Ectodermal cell (in vitro differentiated cells): ENCODE data around the gene ACOX1.

ENCODE experiments used
- H3K27ac ChIP-seq: 2 replicates; pipeline ENCODE4 v1.7.0; 2013; ENCODE audit warnings: mild to moderate bottlenecking, low read depth, low read length; ENCODE audit not compliant: insufficient read depth, poor library complexity, severe bottlenecking
- H3K27me3 ChIP-seq: 2 replicates; pipeline ENCODE4 v1.7.0; 2013; ENCODE audit warnings: mild to moderate bottlenecking, low read length; ENCODE audit not compliant: insufficient read depth, control insufficient read depth, poor library complexity, severe bottlenecking
- H3K36me3 ChIP-seq: one replicate; pipeline ENCODE4 v1.7.0; 2013; ENCODE audit warnings: low read length; ENCODE audit not compliant: control insufficient read depth, insufficient read depth
- H3K4me1 ChIP-seq: one replicate; pipeline ENCODE4 v1.7.0; 2013; ENCODE audit warnings: low read length; ENCODE audit not compliant: control insufficient read depth, insufficient read depth
- H3K4me3 ChIP-seq: 2 replicates; pipeline ENCODE4 v1.7.0; 2013; ENCODE audit warnings: low read depth, low read length, control low read depth; ENCODE audit not compliant: insufficient read depth
- H3K9me3 ChIP-seq: 2 replicates; pipeline ENCODE4 v1.7.0; 2013; ENCODE audit warnings: mild to moderate bottlenecking, low read length, moderate library complexity; ENCODE audit not compliant: control insufficient read depth
- WGBS, 2 experiments: methylation state at CpG; one replicate each; pipeline ENCODE4 v1.1.7; 2013; ENCODE audit warnings: missing lambda C conversion rate in 2 of 2; 5-methylcytosine and 5-hydroxymethylcytosine counted together

Gene ACOX1

GRCh38 chr17:76008630-76009425 is 29.9 kb upstream of the ACOX1 start:
- no peak overlapping the region for H3K27ac ChIP-seq
- 94 to 95% methylated on average over 56 of the region's 56 CpGs for WGBS, 2 experiments
- no peaks in the 10 kb centered on the region for H3K27me3 ChIP-seq
- H3K9me3 ChIP-seq, result no peaks in the 10 kb centered on the region
- H3K4me3 ChIP-seq, result no peak overlapping the region
- no peaks in the 10 kb centered on the region for H3K36me3 ChIP-seq
- H3K4me1 ChIP-seq, result no peaks in the 10 kb centered on the region

GRCh38 chr17:76008208-76008607 is 29.2 kb upstream of the ACOX1 start:
- Histone ChIP-seq H3K9me3 (no peaks in the 10 kb centered on the region), H3K27me3 (no peaks in the 10 kb centered on the region), H3K27ac (no peak overlapping the region), H3K36me3 (no peaks in the 10 kb centered on the region), H3K4me1 (no peaks in the 10 kb centered on the region), H3K4me3 (no peak overlapping the region)
- 95% methylated on average over 36 of the region's 36 CpGs for WGBS, 2 experiments

- no peak overlapping the region for H3K27ac ChIP-seq
- no peak overlapping the region for H3K4me3 ChIP-seq
- H3K27me3 ChIP-seq, result no peaks in the 10 kb centered on the region
- 93 to 94% methylated on average over 16 of the region's 16 CpGs for WGBS, 2 experiments
- no peaks in the 10 kb centered on the region for H3K36me3 ChIP-seq
- no peaks in the 10 kb centered on the region for H3K4me1 ChIP-seq
- no peaks in the 10 kb centered on the region for H3K9me3 ChIP-seq
Observed at GRCh38 chr17:76007850-76008165, 28.8 kb upstream of the ACOX1 start.

GRCh38 chr17:76007131-76007849 is 28.3 kb upstream of the ACOX1 start:
- WGBS, 2 experiments, result 93% methylated on average over 39 of the region's 39 CpGs
- no peaks in the 10 kb centered on the region for H3K4me1 ChIP-seq
- no peaks in the 10 kb centered on the region for H3K9me3 ChIP-seq
- H3K27ac ChIP-seq, result no peak overlapping the region
- H3K36me3 ChIP-seq, result no peaks in the 10 kb centered on the region
- H3K4me3 ChIP-seq, result no peak overlapping the region
- H3K27me3 ChIP-seq, result no peaks in the 10 kb centered on the region

GRCh38 chr17:76005263-76006149 is 26.5 kb upstream of the ACOX1 start:
- 78 to 81% methylated on average over 16 of the region's 16 CpGs for WGBS, 2 experiments
- Histone ChIP-seq H3K4me1 (no peaks in the 10 kb centered on the region), H3K9me3 (no peaks in the 10 kb centered on the region), H3K36me3 (no peaks in the 10 kb centered on the region), H3K27ac (no peak overlapping the region), H3K4me3 (no peak overlapping the region), H3K27me3 (no peaks in the 10 kb centered on the region)

GRCh38 chr17:76004750-76005262 is 25.8 kb upstream of the ACOX1 start:
- Histone ChIP-seq H3K27me3 (no peaks in the 10 kb centered on the region), H3K36me3 (no peaks in the 10 kb centered on the region), H3K9me3 (no peaks in the 10 kb centered on the region), H3K4me3 (no peak overlapping the region), H3K4me1 (no peaks in the 10 kb centered on the region), H3K27ac (no peak overlapping the region)
- WGBS, 2 experiments, result 88 to 89% methylated on average over 8 of the region's 8 CpGs

GRCh38 chr17:76003915-76004314 is 24.9 kb upstream of the ACOX1 start:
- Histone ChIP-seq H3K36me3 (no peaks in the 10 kb centered on the region), H3K9me3 (no peaks in the 10 kb centered on the region), H3K27me3 (no peaks in the 10 kb centered on the region), H3K4me1 (no peaks in the 10 kb centered on the region), H3K27ac (no peak overlapping the region), H3K4me3 (no peak overlapping the region)
- 91 to 95% methylated on average over 6 of the region's 6 CpGs for WGBS, 2 experiments

GRCh38 chr17:76002100-76002499 is 23.1 kb upstream of the ACOX1 start:
- no peaks in the 10 kb centered on the region for H3K36me3 ChIP-seq
- 95 to 96% methylated on average over 12 of the region's 12 CpGs for WGBS, 2 experiments
- H3K27me3 ChIP-seq, result no peaks in the 10 kb centered on the region
- H3K27ac ChIP-seq, result no peak overlapping the region
- H3K9me3 ChIP-seq, result no peaks in the 10 kb centered on the region
- no peaks in the 10 kb centered on the region for H3K4me1 ChIP-seq
- no peak overlapping the region for H3K4me3 ChIP-seq

GRCh38 chr17:76000755-76001521 is 22.0 kb upstream of the ACOX1 start, which contains the start of gene CDK3:
TSS of gene CDK3 (plus strand) at chr17:76000855. CDS start at chr17:76001426, 571 bp downstream.
- WGBS, 2 experiments, result 90 to 91% methylated on average over 21 of the region's 21 CpGs
- H3K27me3 ChIP-seq, result no peaks in the 10 kb centered on the region
- H3K4me3 ChIP-seq, result no peak within 1 kb of the TSS
- no peak within 1 kb of the TSS for H3K27ac ChIP-seq
- no peaks in the 10 kb centered on the region for H3K36me3 ChIP-seq
- no peaks in the 10 kb centered on the region for H3K9me3 ChIP-seq
- no peaks in the 10 kb centered on the region for H3K4me1 ChIP-seq
